HFFc6 (cell line): ENCODE measurements around the gene ARMS2. TPM values are rescaled to one million over a fixed set of nuclear protein-coding genes. Genes with fewer than 3 reads are reported as not detected.
A peak's percentile ranks its signal among the peaks of the same experiment; 100 is the strongest.

ENCODE experiments used
- DNase-seq: peaks from one replicate; pipeline ENCODE4 v3.0.0-alpha.2; 2018
- H3K27ac Mint-ChIP-seq: 2 replicates; pipeline ENCODE4 v1.8.0; 2020; ENCODE audit warnings: mild to moderate bottlenecking, mixed read lengths
- H3K27me3 Mint-ChIP-seq: 2 replicates; pipeline ENCODE4 v1.8.0; 2021; ENCODE audit warnings: mild to moderate bottlenecking, moderate library complexity, mixed read lengths; ENCODE audit not compliant: insufficient read depth
- H3K36me3 Mint-ChIP-seq: 2 replicates; pipeline ENCODE4 v1.8.0; 2021; ENCODE audit warnings: low read depth, mixed read lengths
- H3K4me1 Mint-ChIP-seq: 2 replicates; pipeline ENCODE4 v1.8.0; 2020; ENCODE audit warnings: low read depth, mixed read lengths
- H3K4me3 Mint-ChIP-seq: 2 replicates; pipeline ENCODE4 v1.8.0; 2020; ENCODE audit warnings: mild to moderate bottlenecking, moderate library complexity, mixed read lengths
- H3K9me3 Mint-ChIP-seq: 2 replicates; pipeline ENCODE4 v1.8.0; 2020; ENCODE audit warnings: mild to moderate bottlenecking, mixed read lengths
- long read RNA-seq: library from polyadenylated mRNA; unstranded; transcript quantifications from one replicate; pipeline ENCODE4 v2.0.0, GENCODE V29; 2019
- total RNA-seq, 6 experiments: library from RNA; stranded (reverse); fragmentation: NEBNext Ultra II Directional; extraction: Animal tissue kit (Norgen Biotek cat#: 25700); gene quantifications; 2 replicates in 1 of 6; 3 replicates in 5 of 6; pipeline ENCODE4 v1.2.3, GENCODE V29; 2021
- TF ChIP-seq, protein P1 (sequence below): fragments of 200-600 bp; sonication (generic); IDR thresholded peaks from 2 replicates; pipeline ENCODE4 v1.5.0; 2021; ENCODE audit warnings: antibody characterized with exemption, mild to moderate bottlenecking

Gene ARMS2, protein sequence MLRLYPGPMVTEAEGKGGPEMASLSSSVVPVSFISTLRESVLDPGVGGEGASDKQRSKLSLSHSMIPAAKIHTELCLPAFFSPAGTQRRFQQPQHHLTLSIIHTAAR
- total RNA-seq = not detected
- long read RNA-seq = 0 reads

DNA sequence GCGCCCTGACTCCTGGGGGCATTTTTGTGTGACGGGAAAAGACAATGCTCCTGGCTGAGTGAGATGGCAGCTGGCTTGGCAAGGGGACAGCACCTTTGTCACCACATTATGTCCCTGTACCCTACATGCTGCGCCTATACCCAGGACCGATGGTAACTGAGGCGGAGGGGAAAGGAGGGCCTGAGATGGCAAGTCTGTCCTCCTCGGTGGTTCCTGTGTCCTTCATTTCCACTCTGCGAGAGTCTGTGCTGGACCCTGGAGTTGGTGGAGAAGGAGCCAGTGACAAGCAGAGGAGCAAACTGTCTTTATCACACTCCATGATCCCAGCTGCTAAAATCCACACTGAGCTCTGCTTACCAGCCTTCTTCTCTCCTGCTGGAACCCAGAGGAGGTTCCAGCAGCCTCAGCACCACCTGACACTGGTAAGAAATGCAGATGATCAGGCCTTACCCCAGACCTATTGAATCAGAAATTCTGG is at the start of gene ARMS2:
ARMS2 (plus strand) TSS at position 51 of the 478 bp plus-strand sequence; CDS start at position 126, 75 bp downstream.
- H3K27me3 Mint-ChIP-seq = peaks cover 28% of the 10 kb centered on the region
- H3K27ac Mint-ChIP-seq = no peak within 1 kb of the TSS
- H3K9me3 Mint-ChIP-seq = no peaks in the 10 kb centered on the region
- no peaks in the 10 kb centered on the region for H3K36me3 Mint-ChIP-seq
- TF ChIP-seq, protein P1, sequence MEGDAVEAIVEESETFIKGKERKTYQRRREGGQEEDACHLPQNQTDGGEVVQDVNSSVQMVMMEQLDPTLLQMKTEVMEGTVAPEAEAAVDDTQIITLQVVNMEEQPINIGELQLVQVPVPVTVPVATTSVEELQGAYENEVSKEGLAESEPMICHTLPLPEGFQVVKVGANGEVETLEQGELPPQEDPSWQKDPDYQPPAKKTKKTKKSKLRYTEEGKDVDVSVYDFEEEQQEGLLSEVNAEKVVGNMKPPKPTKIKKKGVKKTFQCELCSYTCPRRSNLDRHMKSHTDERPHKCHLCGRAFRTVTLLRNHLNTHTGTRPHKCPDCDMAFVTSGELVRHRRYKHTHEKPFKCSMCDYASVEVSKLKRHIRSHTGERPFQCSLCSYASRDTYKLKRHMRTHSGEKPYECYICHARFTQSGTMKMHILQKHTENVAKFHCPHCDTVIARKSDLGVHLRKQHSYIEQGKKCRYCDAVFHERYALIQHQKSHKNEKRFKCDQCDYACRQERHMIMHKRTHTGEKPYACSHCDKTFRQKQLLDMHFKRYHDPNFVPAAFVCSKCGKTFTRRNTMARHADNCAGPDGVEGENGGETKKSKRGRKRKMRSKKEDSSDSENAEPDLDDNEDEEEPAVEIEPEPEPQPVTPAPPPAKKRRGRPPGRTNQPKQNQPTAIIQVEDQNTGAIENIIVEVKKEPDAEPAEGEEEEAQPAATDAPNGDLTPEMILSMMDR = no peak
- DNase-seq = no peak
- H3K4me3 Mint-ChIP-seq = no peak within 1 kb of the TSS
- H3K4me1 Mint-ChIP-seq = peaks cover 8% of the 10 kb centered on the region; the same call in 1 of the 2 replicates

DNA sequence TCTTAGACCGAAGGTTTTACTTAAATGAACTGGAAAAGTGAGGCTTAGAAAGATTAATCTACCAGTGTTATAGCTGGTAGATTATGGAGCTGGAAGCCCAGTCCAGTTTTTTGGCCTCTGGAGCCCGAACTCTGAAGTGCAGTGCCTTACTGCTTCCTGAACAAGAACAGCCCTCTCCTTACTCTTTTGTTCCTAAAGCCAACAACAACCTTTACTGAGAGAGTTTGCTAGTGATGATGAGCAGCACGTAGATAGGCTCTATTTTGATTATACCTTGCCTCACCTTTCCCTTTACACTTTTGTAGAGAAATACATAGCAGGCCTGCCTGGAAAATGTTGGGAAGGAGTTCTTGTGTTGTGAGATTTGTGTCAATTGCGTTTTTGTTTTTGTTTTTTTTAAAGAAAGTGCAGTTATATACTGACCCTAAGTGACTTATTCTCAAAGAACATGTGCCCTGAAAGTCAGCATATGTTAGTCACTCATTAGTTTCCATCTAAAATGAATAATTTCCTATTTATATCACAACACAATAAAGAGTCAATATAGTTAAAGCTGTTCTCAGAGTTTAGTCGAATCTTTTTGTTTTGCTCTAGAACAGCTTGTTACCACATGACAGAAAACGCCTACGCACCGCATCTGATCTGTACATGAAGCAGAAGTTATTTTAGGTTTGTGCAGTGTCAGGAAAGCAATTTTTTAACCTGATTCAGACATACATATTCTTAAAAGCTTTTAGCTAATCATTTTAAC is 46.9 kb upstream of the ARMS2 start:
- Mint-ChIP-seq H3K27ac (peak overlapping the region; percentile 22; the same call in 1 of the 2 replicates), H3K27me3 (peaks cover 2% of the 10 kb centered on the region; the same call in 1 of the 2 replicates), H3K4me1 (peaks cover 12% of the 10 kb centered on the region; the same call in 1 of the 2 replicates), H3K9me3 (no peaks in the 10 kb centered on the region), H3K4me3 (no peak overlapping the region; the same call in 1 of the 2 replicates), H3K36me3 (no peaks in the 10 kb centered on the region)
- no peak for DNase-seq
- TF ChIP-seq, protein P1 = no peak

DNA sequence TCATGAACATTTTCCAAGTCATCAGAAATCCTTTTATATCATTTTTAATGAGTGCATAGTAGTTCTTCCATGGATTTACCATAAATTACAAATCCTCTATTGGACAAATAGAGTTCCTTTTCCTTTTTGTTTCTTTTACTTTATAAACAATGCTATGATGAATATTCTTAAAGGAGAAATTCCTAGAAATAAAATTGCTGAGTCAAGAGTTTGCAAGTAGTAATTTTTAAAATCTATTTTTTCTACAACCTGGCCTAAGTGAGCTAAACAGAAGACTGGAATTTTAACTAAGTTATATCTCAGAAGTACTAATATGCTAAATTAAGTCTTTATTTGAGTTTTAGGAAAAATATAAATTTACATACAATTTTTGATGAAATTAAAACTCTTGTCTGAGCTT is 41.1 kb upstream of the ARMS2 start:
- Mint-ChIP-seq H3K4me3 (no peak overlapping the region), H3K27ac (no peak overlapping the region), H3K36me3 (peaks cover 9% of the 10 kb centered on the region; the same call in 1 of the 2 replicates), H3K9me3 (no peaks in the 10 kb centered on the region), H3K4me1 (peaks cover 14% of the 10 kb centered on the region), H3K27me3 (peaks cover 2% of the 10 kb centered on the region; the same call in 1 of the 2 replicates)
- no peak for DNase-seq
- TF ChIP-seq, protein P1 = no peak

DNA sequence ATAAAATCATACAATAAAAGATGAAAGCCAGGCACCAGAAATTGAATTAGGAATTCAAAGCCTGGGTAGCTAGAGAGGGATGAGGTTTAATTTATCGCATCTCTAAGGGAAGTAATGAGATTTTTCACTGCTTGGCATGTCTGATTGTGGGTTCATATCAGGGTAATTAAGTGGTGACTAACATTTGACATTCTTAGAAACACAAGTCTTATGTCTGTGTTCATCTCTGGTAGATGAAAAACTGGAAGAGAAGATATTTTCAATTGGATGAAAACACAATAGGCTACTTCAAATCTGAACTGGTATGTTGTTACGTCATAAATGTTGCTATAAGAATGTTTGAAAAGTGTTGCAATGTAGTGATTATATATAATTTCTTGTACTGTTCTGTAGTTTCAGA is 36.8 kb upstream of the ARMS2 start:
- Mint-ChIP-seq H3K27me3 (peaks cover 4% of the 10 kb centered on the region; the same call in 1 of the 2 replicates), H3K4me1 (peaks cover 55% of the 10 kb centered on the region), H3K9me3 (no peaks in the 10 kb centered on the region), H3K36me3 (peaks cover 15% of the 10 kb centered on the region), H3K27ac (no peak overlapping the region), H3K4me3 (no peak overlapping the region)
- TF ChIP-seq, protein P1 = no peak
- DNase-seq = no peak

DNA sequence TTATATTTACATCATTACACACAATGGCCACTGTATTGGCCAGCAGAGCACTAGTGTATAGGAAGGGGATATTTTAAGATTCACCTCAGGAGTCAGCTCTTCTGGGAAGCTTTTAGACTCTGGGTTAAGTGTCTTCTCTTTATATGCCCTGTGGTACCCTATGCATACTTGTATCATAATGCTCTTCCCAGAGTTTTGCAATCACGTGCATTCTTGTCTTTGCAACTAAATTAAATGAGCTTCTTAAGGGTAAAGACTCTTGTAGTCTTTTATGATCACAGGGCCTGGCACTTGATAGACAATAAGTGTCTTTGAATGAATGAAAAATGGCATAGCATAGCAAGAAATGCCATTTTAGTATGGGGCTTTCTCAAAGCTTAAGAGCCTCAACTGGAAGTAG is 35.4 kb upstream of the ARMS2 start:
- H3K9me3 Mint-ChIP-seq = no peaks in the 10 kb centered on the region
- peaks cover 4% of the 10 kb centered on the region; the same call in 1 of the 2 replicates for H3K27me3 Mint-ChIP-seq
- no peak for DNase-seq
- H3K27ac Mint-ChIP-seq = no peak overlapping the region
- peaks cover 15% of the 10 kb centered on the region for H3K36me3 Mint-ChIP-seq
- peaks cover 55% of the 10 kb centered on the region for H3K4me1 Mint-ChIP-seq
- TF ChIP-seq, protein P1 = no peak
- no peak overlapping the region for H3K4me3 Mint-ChIP-seq
